SK-N-MC (cell line): Measurements from ENCODE around the gene SYK.

Source experiments
- DNase-seq: peaks from one replicate; pipeline ENCODE4 v3.0.0-alpha.2; 2011; ENCODE audit warnings: low read depth, low spot score
- H3K27ac ChIP-seq: fragments of 200-600 bp; sonication (generic); 2 replicates; pipeline ENCODE4 v1.5.1; 2016; ENCODE audit warnings: mixed run types
- H3K36me3 ChIP-seq: fragments of 200-600 bp; sonication (generic); 2 replicates; pipeline ENCODE4 v1.6.1; 2017; ENCODE audit warnings: antibody characterized with exemption, low read length, mixed read lengths; ENCODE audit not compliant: insufficient read depth
- H3K4me3 ChIP-seq: fragments of 200-600 bp; sonication (generic); 2 replicates; pipeline ENCODE4 v1.5.1; 2016
- H3K9ac ChIP-seq: fragments of 200-600 bp; sonication (generic); 2 replicates; pipeline ENCODE4 v1.8.0; 2017; ENCODE audit warnings: mixed run types, mixed read lengths; ENCODE audit not compliant: insufficient read length
- H3K9me3 ChIP-seq: fragments of 200-600 bp; sonication (generic); 2 replicates; pipeline ENCODE4 v1.6.1; 2017; ENCODE audit warnings: low read depth, mild to moderate bottlenecking, antibody characterized with exemption, low read length, moderate library complexity, mixed read lengths
- EZH2 ChIP-seq: fragments of 200-600 bp; sonication (generic); IDR thresholded peaks from one replicate; pipeline ENCODE4 v1.6.1; 2017; ENCODE audit warnings: antibody characterized with exemption
- FOXP2 ChIP-seq: optimal IDR thresholded peaks from 2 replicates; pipeline ENCODE3; 2011; ENCODE audit warnings: mild to moderate bottlenecking, moderate library complexity; ENCODE audit not compliant: insufficient read depth; ENCODE audit errors: extremely low read length, control extremely low read depth
- POLR2AphosphoS5 ChIP-seq: IDR thresholded peaks from 2 replicates; pipeline ENCODE4 v1.6.1; 2012; ENCODE audit warnings: mild to moderate bottlenecking, low read depth, low read length, borderline replicate concordance

Gene SYK

DNA sequence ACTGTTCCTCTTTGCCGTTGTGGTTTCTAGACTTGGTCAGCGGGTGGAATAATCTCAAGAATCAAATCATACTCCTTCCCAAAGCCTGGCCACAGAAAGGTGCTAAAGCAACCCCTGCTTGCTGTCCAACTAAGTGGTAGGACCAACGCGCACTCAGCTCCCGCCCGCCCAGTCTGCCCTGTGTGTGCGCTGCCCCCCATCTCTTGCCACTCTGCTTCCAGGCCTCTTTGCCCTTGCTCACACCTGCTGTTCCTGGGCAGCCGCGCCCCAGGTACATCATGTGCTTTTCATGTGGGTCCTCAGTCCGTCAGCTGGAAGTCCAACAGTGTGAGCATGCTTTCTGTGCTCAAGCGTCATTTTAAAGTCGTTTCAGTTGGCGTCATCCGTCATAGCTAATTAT is 65.5 kb downstream of the SYK start:
- H3K9me3 ChIP-seq: no peaks in the 10 kb centered on the region
- H3K4me3 ChIP-seq: no peak overlapping the region
- DNase-seq: no peak
- TF ChIP-seq EZH2 (no peak), POLR2AphosphoS5 (no peak)
- no peaks in the 10 kb centered on the region for H3K36me3 ChIP-seq
- no peak overlapping the region for H3K9ac ChIP-seq
- no peak overlapping the region for H3K27ac ChIP-seq

DNA sequence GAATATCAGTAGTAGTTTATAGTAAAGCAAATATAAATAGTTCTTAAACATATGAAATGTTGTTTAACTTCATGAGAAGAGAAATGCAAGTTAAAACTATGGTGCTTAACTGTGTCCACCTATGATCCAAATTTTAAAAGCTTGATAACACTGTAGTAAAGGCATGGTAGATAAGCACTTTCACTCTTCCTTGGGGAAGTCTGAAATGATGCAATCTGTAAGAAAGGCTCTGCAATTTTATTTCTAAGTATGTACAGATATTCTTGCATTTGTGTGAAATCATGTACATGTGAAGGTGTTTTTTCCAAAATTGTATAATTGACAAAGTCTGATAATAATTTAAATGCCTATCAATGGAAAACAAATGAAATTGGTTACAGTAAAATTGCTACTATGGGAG is 66.9 kb downstream of the SYK start:
- TF ChIP-seq FOXP2 (no peak), EZH2 (no peak), POLR2AphosphoS5 (no peak)
- H3K4me3 ChIP-seq: no peak overlapping the region
- H3K9ac ChIP-seq: peak overlapping the region; percentile 14
- DNase-seq: no peak
- H3K9me3 ChIP-seq: no peaks in the 10 kb centered on the region
- no peaks in the 10 kb centered on the region for H3K36me3 ChIP-seq
- H3K27ac ChIP-seq: no peak overlapping the region

DNA sequence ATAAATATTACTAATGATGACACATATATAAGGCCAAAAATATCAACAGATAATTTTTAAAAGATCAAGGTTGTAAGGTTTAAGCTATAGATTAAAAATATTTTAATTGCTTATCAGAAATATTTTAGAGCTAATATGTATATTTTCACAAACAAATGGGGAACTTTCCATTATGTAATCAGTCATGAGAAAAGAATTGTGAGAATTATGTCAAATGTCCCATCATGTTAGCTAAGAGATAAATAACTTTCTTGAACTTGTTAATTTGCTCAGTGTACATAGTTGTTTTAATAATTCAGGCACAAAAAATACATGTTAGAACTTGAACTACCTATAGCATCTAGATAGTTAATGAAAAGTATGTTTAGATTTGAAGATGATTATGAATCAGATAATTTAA is 67.7 kb downstream of the SYK start:
- no peak for DNase-seq
- no peaks in the 10 kb centered on the region for H3K36me3 ChIP-seq
- no peak overlapping the region for H3K27ac ChIP-seq

DNA sequence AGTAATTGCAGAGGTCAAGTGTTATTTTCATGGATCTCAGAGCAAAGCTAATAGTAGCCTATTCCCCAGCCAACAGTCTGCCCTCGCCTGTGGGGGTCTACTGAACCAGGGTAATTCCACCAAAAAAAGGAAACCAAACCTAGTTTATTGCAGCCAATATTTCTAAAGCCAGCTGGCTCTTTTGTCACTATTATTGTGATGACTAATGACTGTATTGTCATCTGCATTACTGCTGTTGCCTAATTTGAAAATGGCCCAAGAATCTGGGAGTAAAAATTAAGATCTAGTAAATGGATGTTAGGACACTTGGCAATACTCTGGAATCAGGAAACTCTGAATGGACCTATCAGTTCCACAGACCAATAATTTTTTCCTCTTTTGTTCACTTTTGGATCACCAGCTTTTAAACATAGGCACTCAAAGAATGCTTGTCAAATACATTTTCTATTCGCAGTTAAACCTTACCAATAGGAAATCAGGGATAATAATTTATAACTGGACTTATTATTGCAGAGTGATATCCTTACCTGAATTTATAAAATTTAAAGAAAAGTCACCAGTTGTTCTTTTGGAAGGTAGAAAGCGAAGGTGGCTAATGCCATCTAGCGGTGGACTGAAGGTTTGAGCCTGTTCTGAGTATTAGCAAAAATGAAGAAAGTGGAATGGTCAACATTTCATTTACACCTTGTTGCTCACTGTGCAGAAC is 69.2 kb downstream of the SYK start:
- Histone ChIP-seq H3K36me3 (no peaks in the 10 kb centered on the region), H3K4me3 (no peak overlapping the region), H3K9me3 (no peaks in the 10 kb centered on the region), H3K9ac (no peak overlapping the region), H3K27ac (no peak overlapping the region)
- DNase-seq: no peak
- TF ChIP-seq POLR2AphosphoS5 (no peak), EZH2 (no peak), FOXP2 (no peak)

More for the DNA sequence above, 67.7 kb downstream of the SYK start:
- TF ChIP-seq POLR2AphosphoS5 (no peak), EZH2 (no peak), FOXP2 (no peak)
- no peak overlapping the region for H3K9ac ChIP-seq
- H3K9me3 ChIP-seq: no peaks in the 10 kb centered on the region
- no peak overlapping the region for H3K4me3 ChIP-seq

DNA sequence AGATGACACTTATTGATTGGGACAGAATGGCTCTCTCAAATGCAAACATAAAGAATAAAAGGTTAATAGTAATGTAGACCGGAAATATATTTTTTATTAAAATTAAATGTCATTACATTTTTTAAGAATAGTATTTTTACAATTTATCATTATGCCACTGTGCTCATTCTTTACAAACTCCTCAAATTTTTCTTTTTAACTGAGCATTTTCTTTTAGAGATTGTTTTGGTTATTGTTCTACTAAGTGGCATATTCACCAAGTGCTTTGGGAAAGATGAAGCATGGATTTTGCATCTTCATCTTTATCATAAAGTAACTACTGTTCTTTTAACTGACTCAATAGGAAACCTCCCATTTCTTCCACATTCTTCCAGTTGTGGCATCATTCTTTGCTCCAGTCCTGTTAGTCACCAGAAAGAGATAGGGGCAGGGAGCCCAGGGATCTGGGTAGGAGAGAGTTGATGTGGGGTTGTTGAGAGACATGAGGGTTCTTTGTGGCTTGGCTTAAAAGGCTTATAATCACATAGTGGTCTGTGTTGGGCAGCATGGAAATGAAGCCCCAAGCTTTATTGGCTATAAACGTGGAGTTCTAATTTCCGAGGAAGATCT is 69.8 kb downstream of the SYK start:
- Histone ChIP-seq H3K9ac (no peak overlapping the region), H3K36me3 (no peaks in the 10 kb centered on the region), H3K27ac (no peak overlapping the region), H3K9me3 (no peaks in the 10 kb centered on the region), H3K4me3 (no peak overlapping the region)
- TF ChIP-seq EZH2 (no peak), FOXP2 (no peak), POLR2AphosphoS5 (no peak)
- DNase-seq: no peak

DNA sequence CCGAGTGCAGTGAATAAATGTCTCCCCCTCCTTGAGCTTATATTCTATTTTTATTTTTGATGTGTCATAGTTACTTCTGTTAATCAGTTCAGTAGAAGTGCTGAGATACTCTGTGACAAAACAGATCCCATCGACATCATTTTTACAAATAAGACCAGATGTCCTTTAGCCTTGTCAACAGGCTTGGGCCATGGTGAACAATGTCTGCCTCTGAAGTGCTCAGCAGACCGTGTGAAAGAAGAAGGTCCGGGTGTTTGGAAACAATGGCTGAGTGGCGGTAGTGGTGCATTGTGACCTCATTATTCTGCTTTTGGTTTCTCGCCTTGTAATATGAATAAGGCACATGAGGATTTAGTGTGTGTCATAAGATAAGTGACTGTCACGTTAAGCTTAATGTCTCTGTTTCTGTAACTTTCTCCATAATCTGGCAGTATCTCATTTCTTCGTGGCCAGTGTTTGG is 71.2 kb downstream of the SYK start:
- Histone ChIP-seq H3K27ac (no peak overlapping the region), H3K9ac (no peak overlapping the region), H3K4me3 (no peak overlapping the region), H3K36me3 (no peaks in the 10 kb centered on the region), H3K9me3 (no peaks in the 10 kb centered on the region)
- TF ChIP-seq EZH2 (no peak), POLR2AphosphoS5 (no peak), FOXP2 (no peak)
- DNase-seq: no peak

DNA sequence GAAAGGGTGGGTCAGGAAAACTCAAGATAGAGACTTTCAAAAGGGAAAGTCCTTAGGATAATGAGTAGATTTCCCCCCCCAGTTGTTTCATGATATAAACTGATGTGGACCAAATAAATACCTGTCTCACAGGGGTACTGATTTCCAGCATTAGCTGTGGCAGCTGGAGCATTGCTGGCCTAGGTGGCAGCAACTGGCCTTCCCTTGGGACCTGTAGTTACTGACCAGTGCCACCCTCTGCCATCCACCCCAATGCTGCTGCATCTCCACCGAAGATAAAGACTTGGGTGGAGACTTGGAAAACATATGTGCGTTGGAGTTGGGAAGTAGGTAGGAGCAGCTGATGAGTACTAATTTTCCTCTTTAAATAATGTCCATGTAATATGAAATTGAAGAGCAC is 71.8 kb downstream of the SYK start:
- TF ChIP-seq FOXP2: no peak
- no peak for TF ChIP-seq POLR2AphosphoS5
- TF ChIP-seq EZH2: no peak
- Histone ChIP-seq H3K27ac (no peak overlapping the region), H3K36me3 (no peaks in the 10 kb centered on the region), H3K9ac (no peak overlapping the region), H3K9me3 (no peaks in the 10 kb centered on the region), H3K4me3 (no peak overlapping the region)
- no peak for DNase-seq

DNA sequence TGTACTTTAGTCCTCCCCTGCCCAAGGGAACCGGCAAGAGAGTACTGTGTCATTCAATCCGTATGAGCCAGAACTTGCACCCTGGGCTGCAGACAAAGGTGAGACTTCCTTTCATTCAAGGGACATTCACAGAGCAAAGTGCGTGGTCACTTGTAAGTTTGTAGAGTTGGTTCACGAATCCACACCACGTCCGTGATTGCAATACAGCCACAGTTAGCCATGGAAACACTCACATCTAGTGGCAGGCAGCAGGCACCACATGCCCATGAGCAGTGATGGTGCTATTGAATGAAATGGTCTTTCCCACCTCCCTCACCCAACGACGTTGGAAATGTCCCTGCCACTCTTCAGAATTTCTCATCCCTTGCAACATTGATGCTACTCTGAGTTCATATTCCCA is 72.6 kb downstream of the SYK start:
- TF ChIP-seq EZH2 (no peak), POLR2AphosphoS5 (no peak), FOXP2 (no peak)
- DNase-seq: no peak
- H3K9me3 ChIP-seq: no peaks in the 10 kb centered on the region
- no peak overlapping the region for H3K9ac ChIP-seq
- H3K27ac ChIP-seq: no peak overlapping the region
- H3K4me3 ChIP-seq: no peak overlapping the region
- no peaks in the 10 kb centered on the region for H3K36me3 ChIP-seq
